ENCODE data around the gene ARL4A.

- no peak for TF ChIP-seq POLR2A (IDR thresholded peaks at IDR 0.05)
- TF ChIP-seq EP300 (IDR thresholded peaks at IDR 0.05) = no peak
These were observed 34.3 kb upstream of the ARL4A start for GRCh38 chr7:12653110-12653509.
